ENCODE measurements around the gene LYPD6B.
A peak's percentile ranks its signal among the peaks of the same experiment; 100 is the strongest.

Gene LYPD6B

DNA sequence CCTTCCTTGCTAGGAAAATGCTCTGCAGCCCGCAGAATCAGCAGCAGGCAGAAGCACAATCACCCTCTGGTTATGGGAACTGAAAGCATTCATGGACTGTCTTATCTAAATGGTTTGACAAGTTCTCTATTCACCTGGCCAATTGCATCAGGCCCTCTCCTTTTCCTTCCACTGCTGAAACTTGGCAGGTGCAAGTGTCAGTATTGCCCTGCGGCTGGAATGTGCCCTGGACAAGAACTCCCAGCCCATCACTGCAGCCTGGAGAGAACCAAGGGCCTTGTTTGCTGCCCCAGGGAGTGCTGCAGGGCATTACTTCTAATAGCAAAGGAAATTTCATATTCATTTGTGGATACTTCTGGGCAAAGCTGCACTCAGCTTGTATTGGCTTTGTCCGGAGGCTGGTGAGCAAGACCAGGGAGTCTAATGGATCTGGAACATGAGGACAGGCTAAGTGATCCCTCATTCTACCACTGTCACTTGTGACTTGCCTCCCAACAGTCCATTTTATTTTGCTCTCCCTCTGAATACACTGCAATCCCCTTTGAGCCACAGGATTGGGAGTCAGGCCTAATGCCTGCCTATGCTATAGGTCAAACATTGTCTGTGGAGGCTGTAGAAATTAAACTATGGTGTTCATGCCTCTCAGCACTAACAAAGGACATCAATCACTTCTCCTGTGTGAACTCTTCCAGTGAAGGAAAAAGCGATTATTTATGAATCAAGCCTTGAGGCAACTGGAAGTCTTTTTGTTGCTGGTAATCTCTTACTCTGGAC is 116.9 kb downstream of the LYPD6B start:
- Mint-ChIP-seq H3K4me1 (ENCODE audit: low read depth) (peaks cover 3% of the 10 kb centered on the region), H3K36me3 (ENCODE audit: low read depth) (no peaks in the 10 kb centered on the region)
- no peak for DNase-seq

DNA sequence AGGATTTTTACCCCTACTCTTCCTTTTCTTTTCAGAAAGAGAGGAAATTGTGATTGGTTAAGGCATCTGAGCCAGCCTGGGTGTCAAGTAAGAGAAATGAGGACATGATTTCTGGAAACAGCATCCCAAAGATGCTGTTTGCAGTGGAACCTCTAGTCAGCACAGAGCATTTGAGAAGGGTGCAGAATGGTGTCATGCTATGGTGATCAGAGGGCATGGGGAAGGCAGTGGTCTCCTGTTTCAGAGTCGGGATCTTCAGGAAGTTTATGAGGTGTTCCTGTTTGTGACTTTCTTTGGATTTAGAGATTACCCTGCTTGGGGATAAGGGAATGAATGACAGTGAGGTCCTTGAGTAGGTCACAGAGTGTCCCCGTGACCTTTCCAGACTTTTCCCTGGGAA is 117.5 kb downstream of the LYPD6B start:
- H3K27ac Mint-ChIP-seq, result no peak overlapping the region
- peaks cover 42% of the 10 kb centered on the region for H3K27me3 Mint-ChIP-seq
- no peaks in the 10 kb centered on the region for H3K36me3 Mint-ChIP-seq (ENCODE audit: low read depth)
- no peaks in the 10 kb centered on the region for H3K9me3 Mint-ChIP-seq
- no peak for DNase-seq
- peaks cover 9% of the 10 kb centered on the region for H3K4me1 Mint-ChIP-seq (ENCODE audit: low read depth)
- no peak overlapping the region for H3K4me3 Mint-ChIP-seq

More for the DNA sequence above, 116.9 kb downstream of the LYPD6B start:
- Mint-ChIP-seq H3K9me3 (no peaks in the 10 kb centered on the region), H3K27me3 (peaks cover 39% of the 10 kb centered on the region), H3K4me3 (no peak overlapping the region), H3K27ac (no peak overlapping the region)

DNA sequence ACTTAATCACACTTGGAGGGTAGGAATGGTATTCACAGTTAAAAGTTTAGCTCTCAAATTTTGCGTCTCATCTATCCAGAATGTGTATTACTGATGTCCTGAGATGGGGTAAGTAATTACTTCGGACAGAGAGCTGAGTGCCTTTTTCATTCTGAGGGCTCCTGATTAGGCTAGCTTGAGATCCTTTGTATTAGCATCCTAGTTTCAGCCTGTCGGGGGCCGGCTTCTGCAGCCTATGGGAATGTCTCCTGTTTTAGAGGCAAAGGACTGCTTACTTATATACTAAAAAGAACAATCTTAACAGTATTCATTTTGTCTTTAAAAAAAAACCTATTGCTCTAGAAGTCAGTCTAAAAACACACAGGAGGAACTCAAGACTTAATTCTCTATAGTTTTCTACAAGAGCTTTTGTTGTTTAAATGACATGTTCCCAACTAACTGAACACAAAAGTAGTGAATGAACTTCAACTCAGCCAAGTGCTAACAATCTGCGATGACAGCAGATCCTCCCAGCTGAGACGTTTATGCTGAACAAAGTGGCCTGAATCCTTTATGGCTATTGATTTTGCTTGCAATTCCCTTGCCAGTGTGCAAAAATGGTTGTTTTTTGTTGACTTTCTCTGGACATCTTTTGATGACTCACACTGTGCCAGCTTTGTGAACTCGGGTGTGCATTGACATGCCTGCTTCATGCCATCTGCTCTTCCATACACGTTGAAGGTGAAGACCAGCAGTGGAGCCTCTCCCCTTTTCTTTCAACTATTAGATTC is 118.7 kb downstream of the LYPD6B start:
- Mint-ChIP-seq H3K4me1 (ENCODE audit: low read depth) (peaks cover 18% of the 10 kb centered on the region), H3K9me3 (no peaks in the 10 kb centered on the region), H3K27me3 (peaks cover 47% of the 10 kb centered on the region), H3K36me3 (ENCODE audit: low read depth) (no peaks in the 10 kb centered on the region), H3K27ac (no peak overlapping the region), H3K4me3 (no peak overlapping the region)
- DNase-seq, result no peak

- peaks cover 18% of the 10 kb centered on the region for H3K4me1 Mint-ChIP-seq (ENCODE audit: low read depth)
- no peak overlapping the region for H3K27ac Mint-ChIP-seq
- peaks cover 52% of the 10 kb centered on the region for H3K27me3 Mint-ChIP-seq
- no peak overlapping the region for H3K4me3 Mint-ChIP-seq
- no peaks in the 10 kb centered on the region for H3K36me3 Mint-ChIP-seq (ENCODE audit: low read depth)
- DNase-seq, result no peak
- H3K9me3 Mint-ChIP-seq, result no peaks in the 10 kb centered on the region
These were observed 120.5 kb downstream of the LYPD6B start for GRCh38 chr2:149158957-149159356.

GRCh38 chr2:149160195-149160594 is 121.7 kb downstream of the LYPD6B start:
- H3K4me3 Mint-ChIP-seq, result no peak overlapping the region
- no peak overlapping the region for H3K27ac Mint-ChIP-seq
- no peaks in the 10 kb centered on the region for H3K9me3 Mint-ChIP-seq
- peaks cover 60% of the 10 kb centered on the region for H3K27me3 Mint-ChIP-seq
- H3K36me3 Mint-ChIP-seq (ENCODE audit: low read depth), result no peaks in the 10 kb centered on the region
- peaks cover 18% of the 10 kb centered on the region for H3K4me1 Mint-ChIP-seq (ENCODE audit: low read depth)
- no peak for DNase-seq

- Mint-ChIP-seq H3K36me3 (ENCODE audit: low read depth) (no peaks in the 10 kb centered on the region), H3K4me3 (no peak overlapping the region), H3K4me1 (ENCODE audit: low read depth) (peaks cover 18% of the 10 kb centered on the region), H3K27ac (no peak overlapping the region), H3K9me3 (no peaks in the 10 kb centered on the region), H3K27me3 (peaks cover 56% of the 10 kb centered on the region)
- peak; percentile 39 for DNase-seq
These were observed 122.3 kb downstream of the LYPD6B start for GRCh38 chr2:149160701-149161217.

DNA sequence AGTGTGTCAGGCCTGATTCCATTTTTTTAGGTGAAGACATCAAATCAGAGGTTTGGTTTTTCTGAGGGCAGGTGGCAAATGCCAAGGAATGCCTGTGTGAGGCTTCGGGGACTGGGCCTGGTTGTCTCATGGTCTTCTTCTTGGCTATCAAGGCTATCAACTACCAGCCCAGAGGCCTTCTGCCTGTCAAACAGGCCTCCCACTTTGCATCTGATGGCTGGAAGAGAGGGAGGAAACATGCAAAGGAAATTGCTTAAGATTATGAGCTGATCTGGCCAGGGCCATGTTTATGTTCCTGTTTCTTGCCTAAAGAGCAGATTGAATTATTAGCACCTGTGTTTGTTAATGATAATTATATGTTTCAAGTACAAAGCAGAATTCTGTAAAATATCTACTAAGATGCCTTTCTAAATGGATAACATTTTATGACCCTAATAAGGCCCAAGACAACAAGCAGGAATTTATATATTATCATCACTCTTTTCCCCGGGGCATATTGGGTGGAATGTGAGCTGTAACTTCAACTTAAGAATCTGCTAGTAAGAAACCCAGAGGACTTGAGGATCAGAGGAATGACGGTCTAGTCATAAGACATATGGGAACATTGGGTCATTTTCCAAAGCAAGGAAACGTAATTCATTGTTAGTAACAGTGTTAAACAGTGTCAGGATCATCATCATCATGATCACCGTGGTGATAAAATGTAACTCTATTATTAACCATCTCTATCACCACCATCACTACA is 123.2 kb downstream of the LYPD6B start:
- Mint-ChIP-seq H3K4me3 (no peak overlapping the region), H3K27ac (no peak overlapping the region), H3K4me1 (ENCODE audit: low read depth) (peaks cover 20% of the 10 kb centered on the region), H3K27me3 (peaks cover 58% of the 10 kb centered on the region), H3K36me3 (ENCODE audit: low read depth) (no peaks in the 10 kb centered on the region), H3K9me3 (no peaks in the 10 kb centered on the region)
- no peak for DNase-seq

DNA sequence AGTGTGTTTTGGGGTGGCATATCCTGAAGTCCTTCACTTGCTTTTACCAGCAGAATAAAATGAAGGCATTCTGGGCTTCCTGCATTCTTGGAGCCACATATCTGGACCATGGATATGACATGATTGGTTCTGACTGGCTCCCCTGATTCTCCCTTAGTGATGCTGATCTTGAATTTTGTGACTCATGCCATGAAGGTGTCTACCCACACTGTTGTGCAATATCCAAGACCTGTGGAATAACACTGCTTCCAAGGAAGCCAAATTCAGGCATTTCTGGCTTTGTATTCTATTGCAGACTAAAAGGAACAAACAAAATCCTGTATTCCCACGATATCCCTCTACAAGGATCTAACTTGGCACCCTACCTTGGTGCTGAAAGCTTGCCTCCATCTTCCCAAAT is 125.8 kb downstream of the LYPD6B start:
- Mint-ChIP-seq H3K27ac (no peak overlapping the region), H3K36me3 (ENCODE audit: low read depth) (no peaks in the 10 kb centered on the region), H3K4me3 (no peak overlapping the region), H3K4me1 (ENCODE audit: low read depth) (peaks cover 40% of the 10 kb centered on the region), H3K9me3 (no peaks in the 10 kb centered on the region), H3K27me3 (peaks cover 58% of the 10 kb centered on the region)
- no peak for DNase-seq

- Mint-ChIP-seq H3K4me3 (no peak overlapping the region), H3K27ac (no peak overlapping the region), H3K4me1 (ENCODE audit: low read depth) (peaks cover 45% of the 10 kb centered on the region), H3K36me3 (ENCODE audit: low read depth) (no peaks in the 10 kb centered on the region), H3K9me3 (no peaks in the 10 kb centered on the region), H3K27me3 (peaks cover 55% of the 10 kb centered on the region)
- no peak for DNase-seq
These were observed 126.3 kb downstream of the LYPD6B start for GRCh38 chr2:149164827-149165226.

- Mint-ChIP-seq H3K4me1 (ENCODE audit: low read depth) (peaks cover 33% of the 10 kb centered on the region), H3K4me3 (no peak overlapping the region), H3K36me3 (ENCODE audit: low read depth) (no peaks in the 10 kb centered on the region), H3K9me3 (peaks cover 8% of the 10 kb centered on the region), H3K27me3 (peaks cover 54% of the 10 kb centered on the region), H3K27ac (peak overlapping the region; percentile 10)
- peak; percentile 37 for DNase-seq
These were observed 128.7 kb downstream of the LYPD6B start for GRCh38 chr2:149167001-149167780.

GRCh38 chr2:149167941-149168340 is 129.4 kb downstream of the LYPD6B start:
- Mint-ChIP-seq H3K27me3 (peaks cover 50% of the 10 kb centered on the region), H3K9me3 (peaks cover 13% of the 10 kb centered on the region), H3K27ac (no peak overlapping the region), H3K4me3 (no peak overlapping the region), H3K36me3 (ENCODE audit: low read depth) (no peaks in the 10 kb centered on the region), H3K4me1 (ENCODE audit: low read depth) (peaks cover 33% of the 10 kb centered on the region)
- no peak for DNase-seq

- Mint-ChIP-seq H3K27me3 (peaks cover 33% of the 10 kb centered on the region), H3K9me3 (peaks cover 13% of the 10 kb centered on the region), H3K4me3 (no peak overlapping the region), H3K36me3 (ENCODE audit: low read depth) (no peaks in the 10 kb centered on the region), H3K27ac (no peak overlapping the region), H3K4me1 (ENCODE audit: low read depth) (peaks cover 33% of the 10 kb centered on the region)
- DNase-seq, result no peak
These were observed 131.2 kb downstream of the LYPD6B start for GRCh38 chr2:149169656-149170055.

DNA sequence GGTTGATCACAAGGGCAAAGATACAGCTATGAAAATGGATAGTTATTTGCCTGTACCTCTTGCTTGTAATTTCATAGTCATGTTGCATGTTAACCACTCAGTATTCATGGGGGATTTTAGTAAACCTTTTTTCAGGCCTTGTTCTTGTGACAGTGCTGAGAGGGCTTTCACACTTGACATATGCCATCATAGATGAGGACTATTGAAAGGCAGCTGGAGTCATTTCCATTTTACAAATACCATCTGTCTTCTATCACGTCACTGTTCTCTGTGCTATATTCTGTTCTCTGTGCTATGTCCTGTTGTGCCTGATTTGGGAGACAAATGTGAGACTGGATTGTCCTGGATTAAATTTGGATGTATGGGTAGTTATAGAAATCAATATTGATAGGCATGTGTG is 131.7 kb downstream of the LYPD6B start:
- peaks cover 33% of the 10 kb centered on the region for H3K4me1 Mint-ChIP-seq (ENCODE audit: low read depth)
- peaks cover 31% of the 10 kb centered on the region for H3K27me3 Mint-ChIP-seq
- no peak overlapping the region for H3K4me3 Mint-ChIP-seq
- DNase-seq, result no peak
- no peak overlapping the region for H3K27ac Mint-ChIP-seq
- peaks cover 13% of the 10 kb centered on the region for H3K9me3 Mint-ChIP-seq
- H3K36me3 Mint-ChIP-seq (ENCODE audit: low read depth), result no peaks in the 10 kb centered on the region

GRCh38 chr2:149170911-149171310 is 132.4 kb downstream of the LYPD6B start:
- no peaks in the 10 kb centered on the region for H3K36me3 Mint-ChIP-seq (ENCODE audit: low read depth)
- peaks cover 27% of the 10 kb centered on the region for H3K27me3 Mint-ChIP-seq
- H3K4me3 Mint-ChIP-seq, result no peak overlapping the region
- DNase-seq, result no peak
- H3K27ac Mint-ChIP-seq, result no peak overlapping the region
- peaks cover 13% of the 10 kb centered on the region for H3K9me3 Mint-ChIP-seq
- H3K4me1 Mint-ChIP-seq (ENCODE audit: low read depth), result peaks cover 33% of the 10 kb centered on the region

All from activated T-cell treated with anti-CD3 and anti-CD28 coated beads, Interleukin-2, amount 50 U/mL, for 24 hours (primary cell).